Retinal pigment epithelial cell (primary cell): ENCODE data around the gene ABCE1.
A peak's percentile ranks its signal among the peaks of the same experiment; 100 is the strongest.

ENCODE experiments used
- DNase-seq: peaks from one replicate; pipeline ENCODE4 v3.0.0-alpha.2; 2010; ENCODE audit warnings: low read depth
- H3K4me3 ChIP-seq: 2 replicates; pipeline ENCODE4 v1.5.1; 2011; ENCODE audit warnings: mild to moderate bottlenecking, low read length, control low read depth, moderate library complexity
- CTCF ChIP-seq: conservative IDR thresholded peaks from 2 replicates; pipeline ENCODE4 v1.5.1; 2011; ENCODE audit warnings: low read depth, low read length, control low read depth, inconsistent platforms

The ABCE1 gene

DNA sequence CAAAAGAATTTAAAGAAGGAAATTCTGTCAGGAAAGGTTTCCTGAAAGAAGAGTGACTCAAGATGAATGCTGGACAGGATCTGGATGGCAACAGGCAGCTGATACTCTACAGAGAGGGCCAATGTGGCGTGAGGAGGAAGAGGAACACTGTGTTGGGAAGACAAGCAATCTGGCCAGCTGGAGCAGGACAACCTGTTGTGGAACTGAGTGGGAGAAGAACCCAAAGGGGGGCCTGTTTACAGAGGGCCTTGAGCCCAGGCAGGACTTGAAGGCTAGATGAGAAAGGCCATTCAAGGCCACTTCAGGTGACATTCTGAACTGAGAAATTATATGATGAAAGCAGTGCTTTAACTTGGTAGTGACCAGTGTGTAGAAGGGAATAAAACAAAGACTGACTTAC is 73.8 kb downstream of the ABCE1 start:
- TF ChIP-seq CTCF, result no peak
- H3K4me3 ChIP-seq, result no peak overlapping the region
- DNase-seq, result no peak

GRCh38 chr4:145176641-145177432 is 78.7 kb downstream of the ABCE1 start:
- no peak for DNase-seq
- peak overlapping the region; percentile 84 for H3K4me3 ChIP-seq
- no peak for TF ChIP-seq CTCF

- peak overlapping the region; percentile 84 for H3K4me3 ChIP-seq
- no peak for TF ChIP-seq CTCF
- no peak for DNase-seq
These were observed 79.4 kb downstream of the ABCE1 start for GRCh38 chr4:145177511-145177905.

DNA sequence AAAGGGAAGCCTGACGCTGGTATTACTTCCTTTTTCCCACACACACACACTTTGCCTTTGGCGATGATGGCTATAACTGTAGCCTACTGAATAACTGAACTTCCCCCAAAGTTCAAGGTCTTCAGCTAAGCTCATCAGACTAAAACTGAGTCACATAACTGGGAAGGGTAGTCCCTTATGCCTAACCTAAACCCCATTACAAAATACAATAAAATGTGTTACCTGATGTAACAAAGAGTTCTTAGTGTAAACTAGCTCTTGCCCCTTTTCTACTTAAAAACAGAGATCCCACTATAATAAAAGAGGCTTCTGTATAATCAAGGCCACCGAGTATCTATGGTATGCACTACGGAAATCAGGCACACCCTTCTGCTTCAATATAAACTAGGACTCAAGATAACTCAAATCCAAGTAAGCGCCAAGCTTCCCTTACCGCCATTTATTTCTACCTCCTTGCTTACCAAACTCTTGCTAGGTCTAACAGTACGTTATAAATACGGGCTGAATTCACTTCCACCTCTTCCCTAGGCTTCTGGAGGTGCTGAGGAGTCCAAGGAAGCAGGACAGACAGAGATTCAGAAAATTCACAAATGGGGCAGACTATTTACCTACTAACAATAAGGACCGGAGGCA is 79.9 kb downstream of the ABCE1 start:
- DNase-seq, result no peak
- H3K4me3 ChIP-seq, result peak overlapping the region; percentile 84
- TF ChIP-seq CTCF, result no peak

DNA sequence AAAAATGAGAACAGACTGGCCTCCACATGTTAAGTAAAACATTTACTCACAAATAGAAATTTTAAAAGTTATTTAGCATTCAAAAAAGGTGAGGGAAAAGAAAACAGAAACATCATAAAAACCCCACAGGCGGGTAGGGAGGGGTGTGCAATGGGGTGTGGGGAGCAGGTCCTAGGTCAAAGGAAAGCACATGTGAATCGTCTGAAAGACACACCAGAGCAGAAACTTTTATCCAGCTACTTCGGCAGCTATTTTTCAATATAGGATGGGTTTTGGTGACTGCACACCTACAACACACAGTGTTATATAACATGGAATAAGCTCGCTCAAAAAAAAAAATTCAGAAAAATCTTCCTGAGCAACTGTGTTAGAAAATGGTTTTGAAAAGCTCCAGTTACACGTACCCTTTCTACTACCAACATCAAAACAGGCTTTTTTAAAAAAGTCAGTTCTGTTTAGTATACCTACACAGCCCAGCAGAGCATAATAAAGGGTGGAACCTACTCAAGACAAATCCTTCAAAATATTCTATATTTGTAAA is 80.7 kb downstream of the ABCE1 start:
- H3K4me3 ChIP-seq, result peak overlapping the region; percentile 84
- TF ChIP-seq CTCF, result no peak
- DNase-seq, result no peak
